Esophagus (tissue), 2 donors: ENCODE data around the gene AOPEP. TPM values are rescaled to one million over a fixed set of nuclear protein-coding genes. Genes with fewer than 3 reads are reported as not detected.
A peak's percentile ranks its signal among the peaks of the same experiment; 100 is the strongest.

ENCODE experiments used
- H3K27ac ChIP-seq, 2 donors: one replicate each; pipeline ENCODE4 v1.5.1; 2013; ENCODE audit warnings: low read depth in 2 of 2, mild to moderate bottlenecking in 2 of 2, inconsistent platforms in 1 of 2, low read length in 1 of 2, moderate library complexity in 1 of 2
- H3K27me3 ChIP-seq, 2 donors: one replicate each; pipeline ENCODE4 v1.6.1; 2013; ENCODE audit warnings: low read length in 2 of 2, control low read depth in 1 of 2, mild to moderate bottlenecking in 1 of 2; ENCODE audit not compliant: insufficient read depth in 2 of 2, control insufficient read depth in 1 of 2
- H3K36me3 ChIP-seq, 2 donors: one replicate each; pipeline ENCODE4 v1.6.1; 2013; ENCODE audit warnings: low read length in 1 of 2; ENCODE audit not compliant: control insufficient read depth in 2 of 2, insufficient read depth in 2 of 2
- H3K4me1 ChIP-seq, 2 donors: one replicate each; pipeline ENCODE4 v1.6.1; 2013; ENCODE audit warnings: low read length in 1 of 2; ENCODE audit not compliant: control insufficient read depth in 2 of 2, insufficient read depth in 2 of 2
- H3K4me3 ChIP-seq, 2 donors: one replicate each; pipeline ENCODE4 v1.5.1; 2013; ENCODE audit warnings: low read length in 2 of 2, mild to moderate bottlenecking in 2 of 2, low read depth in 1 of 2, moderate library complexity in 1 of 2
- H3K9me3 ChIP-seq, 2 donors: one replicate each; pipeline ENCODE4 v1.6.1; 2013; ENCODE audit warnings: mild to moderate bottlenecking in 2 of 2, low read depth in 1 of 2, low read length in 1 of 2, moderate library complexity in 1 of 2; ENCODE audit not compliant: control insufficient read depth in 2 of 2, insufficient read depth in 1 of 2
- WGBS, 2 donors: extraction: QIAGEN DNeasy Blood & Tissue Kit; methylation state at CpG; one replicate each; pipeline ENCODE4 v1.1.7; 2013; 5-methylcytosine and 5-hydroxymethylcytosine counted together
- polyA plus RNA-seq, 2 donors: library from polyadenylated mRNA; stranded (reverse); fragments of 200-250 nt; gene quantifications; one replicate each; pipeline ENCODE4 v1.2.3, GENCODE V29; 2013
- donor health status: healthy with polysubstance abuse.
- donor health status: Bipolar disorder and iron deficiency.

The AOPEP gene
- polyA plus RNA-seq, 2 donors, result 99.6 to 111 TPM

DNA sequence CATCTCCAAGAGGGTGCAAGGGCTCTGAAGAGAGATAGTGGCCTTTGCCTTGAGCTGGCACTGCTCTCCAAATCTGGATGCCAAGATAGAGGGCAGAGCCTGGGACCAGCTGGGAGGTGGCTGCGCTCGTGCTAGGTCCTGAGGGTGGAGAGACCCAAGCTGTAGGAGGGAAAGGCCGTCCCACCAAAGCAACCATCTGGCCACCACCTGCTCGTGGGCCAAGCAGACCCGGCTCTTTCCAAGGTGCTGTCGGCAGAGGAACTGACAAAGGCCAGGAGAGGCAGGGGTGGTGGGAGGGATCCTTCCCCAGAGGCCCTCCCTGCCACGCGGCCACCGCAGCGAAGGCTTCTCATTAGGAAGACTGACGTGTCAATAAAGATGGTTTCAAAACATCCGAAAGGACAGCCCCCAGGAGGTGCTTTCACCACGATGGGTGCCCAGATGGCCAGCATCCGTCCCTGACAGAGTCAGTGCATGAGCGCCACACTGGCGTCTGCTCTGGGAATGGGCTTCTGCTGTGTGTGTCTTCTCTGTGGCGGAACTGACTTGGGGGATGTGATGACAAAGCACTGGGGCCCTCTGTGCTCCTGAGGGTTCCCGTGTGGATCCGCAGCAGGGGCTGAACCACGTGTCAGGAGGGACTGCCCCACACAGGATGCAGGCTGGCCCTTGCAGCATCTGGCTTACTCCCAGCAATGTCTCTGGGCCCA, 377.5 kb downstream of the AOPEP start:
- 59 to 62% methylated on average over 20 of the region's 20 CpGs for WGBS, 2 donors
- Histone ChIP-seq H3K4me3 (no peak overlapping the region), H3K27me3 (no peaks in the 10 kb centered on the region), H3K36me3 (peaks cover 0 to 10% of the 10 kb centered on the region in 2 donors), H3K27ac (peak overlapping the region; percentile 94), H3K9me3 (no peaks in the 10 kb centered on the region), H3K4me1 (peaks cover 23 to 53% of the 10 kb centered on the region in 2 donors)

GRCh38 chr9:95104581-95104960, 378.1 kb downstream of the AOPEP start:
- no peak overlapping the region for H3K4me3 ChIP-seq
- H3K27me3 ChIP-seq, result no peaks in the 10 kb centered on the region
- H3K36me3 ChIP-seq, result peaks cover 0 to 10% of the 10 kb centered on the region in 2 donors
- H3K27ac ChIP-seq, result peak overlapping the region; percentile 94
- peaks cover 22 to 49% of the 10 kb centered on the region in 2 donors for H3K4me1 ChIP-seq
- no peaks in the 10 kb centered on the region for H3K9me3 ChIP-seq
- WGBS, 2 donors, result 49 to 64% methylated on average over 8 of the region's 8 CpGs

- Histone ChIP-seq H3K27me3 (no peaks in the 10 kb centered on the region), H3K36me3 (peaks cover 0 to 12% of the 10 kb centered on the region in 2 donors), H3K4me1 (peaks cover 19 to 45% of the 10 kb centered on the region in 2 donors), H3K4me3 (no peak overlapping the region), H3K27ac (peak overlapping the region; percentile 94), H3K9me3 (no peaks in the 10 kb centered on the region)
- 52 to 53% methylated on average over 12 of the region's 12 CpGs for WGBS, 2 donors
Observed at GRCh38 chr9:95104980-95105379, 378.5 kb downstream of the AOPEP start.

- no peaks in the 10 kb centered on the region for H3K27me3 ChIP-seq
- H3K9me3 ChIP-seq, result no peaks in the 10 kb centered on the region
- WGBS, 2 donors, result 50 to 68% methylated on average over 13 of the region's 13 CpGs
- peaks cover 0 to 12% of the 10 kb centered on the region in 2 donors for H3K36me3 ChIP-seq
- no peak overlapping the region for H3K4me3 ChIP-seq
- H3K4me1 ChIP-seq, result peaks cover 19 to 43% of the 10 kb centered on the region in 2 donors
- H3K27ac ChIP-seq, result peak overlapping the region; percentile 94
Observed at GRCh38 chr9:95105519-95106287, 379.2 kb downstream of the AOPEP start.

- Histone ChIP-seq H3K4me1 (peaks cover 19 to 35% of the 10 kb centered on the region in 2 donors), H3K27me3 (no peaks in the 10 kb centered on the region), H3K27ac (peak overlapping the region; percentile 70 to 79), H3K36me3 (peaks cover 0 to 21% of the 10 kb centered on the region in 2 donors), H3K9me3 (no peaks in the 10 kb centered on the region), H3K4me3 (no peak overlapping the region)
- WGBS, 2 donors, result 71 to 73% methylated on average over 18 of the region's 18 CpGs
Observed at GRCh38 chr9:95107001-95107749, 380.7 kb downstream of the AOPEP start.

GRCh38 chr9:95107976-95108375, 381.5 kb downstream of the AOPEP start:
- Histone ChIP-seq H3K4me3 (no peak overlapping the region), H3K27me3 (no peaks in the 10 kb centered on the region), H3K9me3 (no peaks in the 10 kb centered on the region), H3K4me1 (peaks cover 15 to 30% of the 10 kb centered on the region in 2 donors), H3K36me3 (peaks cover 3 to 21% of the 10 kb centered on the region in 2 donors), H3K27ac (peak overlapping the region; percentile 53 to 64)
- WGBS, 2 donors, result 71 to 79% methylated on average over 14 of the region's 14 CpGs

GRCh38 chr9:95108777-95109176, 382.3 kb downstream of the AOPEP start:
- Histone ChIP-seq H3K27me3 (no peaks in the 10 kb centered on the region), H3K36me3 (peaks cover 3 to 21% of the 10 kb centered on the region in 2 donors), H3K4me1 (peaks cover 8 to 23% of the 10 kb centered on the region in 2 donors), H3K27ac (no peak overlapping the region), H3K4me3 (no peak overlapping the region), H3K9me3 (no peaks in the 10 kb centered on the region)
- WGBS, 2 donors, result 92 to 93% methylated on average over 5 of the region's 5 CpGs

GRCh38 chr9:95109456-95109855, 383.0 kb downstream of the AOPEP start:
- Histone ChIP-seq H3K27ac (no peak overlapping the region), H3K9me3 (no peaks in the 10 kb centered on the region), H3K4me1 (peaks cover 3 to 19% of the 10 kb centered on the region in 2 donors), H3K4me3 (no peak overlapping the region), H3K27me3 (no peaks in the 10 kb centered on the region), H3K36me3 (peaks cover 3 to 23% of the 10 kb centered on the region in 2 donors)
- 81 to 85% methylated on average over 8 of the region's 8 CpGs for WGBS, 2 donors

DNA sequence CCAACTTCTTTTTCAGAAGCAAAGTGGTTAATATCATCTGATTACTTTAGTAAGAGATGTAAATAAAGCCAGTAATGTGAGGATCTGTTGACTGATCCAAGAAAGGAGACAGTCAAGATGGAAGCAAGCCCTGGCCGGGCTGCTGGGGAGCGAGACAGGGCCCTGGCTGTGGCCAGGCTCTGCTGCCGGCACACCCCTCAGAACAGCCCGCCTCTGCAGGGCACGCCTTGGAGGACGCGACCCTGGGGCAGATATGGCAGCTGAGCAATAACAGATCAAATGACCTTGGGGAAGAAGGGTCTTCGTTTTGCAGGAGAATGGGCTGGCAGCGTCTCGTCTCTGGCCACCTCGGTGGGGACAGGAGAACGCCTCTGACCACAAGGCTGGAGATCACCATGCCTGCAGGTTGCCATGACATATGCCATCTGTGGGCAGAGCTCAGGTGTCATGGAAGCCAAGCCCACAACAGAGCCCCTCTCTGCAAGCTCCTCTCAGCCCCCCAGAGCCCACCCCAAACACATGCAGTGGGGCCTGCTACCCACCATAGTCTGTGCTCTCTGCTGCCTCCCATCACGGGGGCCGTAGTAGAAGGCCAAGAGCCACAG, 384.5 kb downstream of the AOPEP start:
- Histone ChIP-seq H3K27me3 (no peaks in the 10 kb centered on the region), H3K4me3 (no peak overlapping the region), H3K9me3 (no peaks in the 10 kb centered on the region), H3K4me1 (peaks cover 0 to 11% of the 10 kb centered on the region in 2 donors), H3K36me3 (peaks cover 3 to 25% of the 10 kb centered on the region in 2 donors), H3K27ac (peak overlapping the region in 1 of 2 donors; percentile 26)
- WGBS, 2 donors, result 84 to 85% methylated on average over 13 to 14 of the region's 14 CpGs
